Activated CD8-positive, alpha-beta memory T cell treated with anti-CD3 and anti-CD28 coated beads, Interleukin-2, amount 50 U/mL, for 4 hours (primary cell): ENCODE data around the gene SDR39U1.

Experiments used
- DNase-seq: peaks from one replicate; pipeline ENCODE4 v3.0.0-alpha.2; 2020

Gene SDR39U1

DNA sequence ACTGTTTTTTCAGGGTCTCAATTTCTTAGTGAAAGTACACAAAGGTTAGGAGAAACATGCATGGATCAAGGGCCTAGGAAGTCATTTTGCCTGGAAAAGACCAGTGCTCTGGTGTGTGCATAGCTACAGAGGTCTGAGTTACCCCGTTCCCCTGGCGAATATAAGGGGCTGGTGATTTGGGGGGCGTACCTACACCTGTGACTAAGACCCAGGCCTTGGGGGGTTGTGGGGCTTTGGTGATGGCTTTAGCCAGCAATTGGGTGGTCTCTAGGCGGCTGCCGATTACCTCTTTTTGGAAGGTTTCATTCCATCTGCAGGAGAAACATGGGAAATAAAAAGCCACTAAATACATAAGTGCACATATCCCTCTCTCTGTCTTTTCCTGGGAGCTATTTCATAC lies 1.1 kb downstream of the SDR39U1 start:
- no peak for DNase-seq

GRCh38 chr14:24440606-24441399 lies 1.8 kb downstream of the SDR39U1 start:
- no peak for DNase-seq

GRCh38 chr14:24439830-24440605 lies 2.6 kb downstream of the SDR39U1 start:
- DNase-seq, result no peak

- DNase-seq, result no peak
Observed at GRCh38 chr14:24439257-24439656, 3.3 kb downstream of the SDR39U1 start.

- no peak for DNase-seq
Observed at GRCh38 chr14:24438223-24439097, 4.1 kb downstream of the SDR39U1 start.

GRCh38 chr14:24437736-24438067 lies 4.9 kb downstream of the SDR39U1 start:
- DNase-seq, result no peak

DNA sequence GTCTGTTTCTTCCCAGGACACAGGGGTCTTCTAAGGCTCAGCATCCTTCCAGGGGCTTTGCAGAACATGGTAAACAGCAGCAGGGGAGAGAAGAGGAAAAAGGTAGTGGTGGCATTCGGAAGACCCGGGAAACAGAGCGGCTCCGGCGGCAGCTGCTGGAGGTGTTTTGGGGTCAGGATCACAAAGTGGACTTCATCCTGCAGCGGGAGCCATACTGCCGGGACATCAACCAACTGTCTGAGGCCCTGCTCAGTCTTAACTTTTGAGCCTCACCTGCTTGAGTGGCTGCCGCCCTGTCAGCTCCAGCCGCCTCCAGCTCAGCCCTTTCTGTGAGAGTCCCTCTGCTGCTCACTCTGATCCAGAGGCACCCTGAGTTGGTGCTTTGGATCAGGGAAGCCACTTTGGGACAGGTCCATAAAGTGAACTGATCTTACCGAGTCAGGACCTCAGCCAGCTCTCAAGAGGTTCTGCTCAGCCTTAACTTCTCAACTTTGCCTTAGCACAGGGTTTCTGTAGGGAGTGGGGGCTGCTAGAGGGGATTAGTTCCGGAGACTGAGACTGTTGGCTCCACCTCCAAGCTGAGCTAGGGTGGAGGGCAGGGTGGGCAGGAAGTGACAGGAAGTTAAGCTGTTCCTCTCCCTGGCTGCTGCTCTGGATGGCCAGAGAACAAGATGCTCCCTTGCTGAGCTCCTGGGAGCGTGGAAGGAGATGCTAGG lies 5.4 kb downstream of the SDR39U1 start:
- DNase-seq, result no peak

- no peak for DNase-seq
Observed at GRCh38 chr14:24436355-24437019, 6.1 kb downstream of the SDR39U1 start.

- no peak for DNase-seq
Observed at GRCh38 chr14:24435998-24436354, 6.6 kb downstream of the SDR39U1 start.

GRCh38 chr14:24435192-24435810 lies 7.3 kb downstream of the SDR39U1 start:
- no peak for DNase-seq

DNA sequence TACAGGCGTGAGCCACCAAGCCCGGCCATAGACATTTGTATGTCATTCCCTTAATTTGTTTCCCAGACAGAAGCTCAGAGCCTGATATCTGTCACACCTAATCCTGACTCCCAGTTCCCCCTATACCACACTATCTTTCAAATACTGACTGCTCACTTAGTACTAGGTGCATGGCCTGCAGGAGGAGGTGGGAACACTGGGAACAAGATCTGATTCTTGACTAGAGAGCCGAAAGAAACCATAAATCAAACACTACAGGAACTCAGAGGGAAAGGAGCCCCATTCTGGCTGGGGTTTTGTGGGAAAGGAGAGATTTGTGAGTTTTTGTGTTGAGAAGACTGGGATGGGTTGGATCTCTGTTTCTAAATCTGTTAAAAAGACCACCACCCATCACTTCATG lies 7.9 kb downstream of the SDR39U1 start:
- no peak for DNase-seq

DNA sequence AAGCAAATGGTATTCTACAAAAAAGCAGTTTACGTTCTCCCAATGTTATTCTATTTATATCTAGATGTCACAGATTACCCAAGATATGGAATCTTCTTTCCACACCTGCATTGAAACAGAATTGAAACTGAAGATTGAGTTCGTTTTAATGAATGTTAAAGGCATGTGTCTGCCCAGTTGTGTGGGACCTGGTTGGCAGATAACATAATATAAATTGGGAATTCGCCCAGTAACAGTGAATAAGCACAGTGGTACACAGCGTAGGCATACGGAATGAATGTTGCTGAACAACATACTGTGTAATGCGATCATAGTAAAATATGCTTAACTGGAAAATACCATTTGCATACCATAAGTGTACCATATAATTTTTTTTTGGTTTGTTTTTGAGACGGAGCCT lies 8.5 kb downstream of the SDR39U1 start:
- DNase-seq, result no peak

DNA sequence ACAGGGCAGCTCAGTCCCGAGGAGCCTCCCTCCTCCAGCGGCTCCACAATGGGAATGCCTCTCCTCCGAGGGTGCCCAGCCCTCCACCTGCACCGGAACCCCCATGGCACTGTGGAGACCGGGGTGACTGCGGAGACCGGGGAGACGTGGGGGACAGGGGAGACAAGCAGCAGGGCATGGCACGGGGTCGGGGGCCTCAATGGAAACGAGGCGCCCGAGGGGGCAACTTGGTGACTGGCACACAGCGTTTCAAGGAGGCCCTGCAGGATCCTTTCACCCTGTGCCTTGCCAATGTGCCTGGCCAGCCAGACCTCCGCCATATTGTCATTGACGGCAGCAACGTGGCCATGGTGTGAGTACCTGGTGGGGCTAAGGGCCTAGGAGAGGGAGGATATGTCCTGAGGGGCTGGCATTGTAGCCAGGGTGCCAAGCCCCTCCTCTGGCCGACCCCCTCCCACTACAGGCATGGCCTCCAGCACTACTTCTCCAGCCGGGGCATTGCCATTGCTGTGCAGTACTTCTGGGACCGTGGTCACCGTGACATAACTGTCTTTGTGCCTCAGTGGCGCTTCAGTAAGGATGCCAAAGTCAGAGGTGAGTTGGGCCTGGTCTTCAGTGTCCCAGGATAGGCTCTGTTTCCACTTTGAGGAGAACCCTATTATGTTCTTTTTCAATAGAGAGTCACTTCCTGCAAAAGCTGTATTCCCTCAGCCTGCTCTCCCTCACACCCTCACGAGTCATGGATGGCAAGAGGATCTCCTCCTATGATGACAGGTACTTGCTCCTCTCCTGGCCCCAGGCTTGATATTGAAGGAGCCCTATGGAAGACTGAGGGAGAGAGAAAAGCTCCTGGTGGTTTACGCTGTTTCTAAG lies 10.1 kb downstream of the SDR39U1 start:
- DNase-seq, result no peak

DNA sequence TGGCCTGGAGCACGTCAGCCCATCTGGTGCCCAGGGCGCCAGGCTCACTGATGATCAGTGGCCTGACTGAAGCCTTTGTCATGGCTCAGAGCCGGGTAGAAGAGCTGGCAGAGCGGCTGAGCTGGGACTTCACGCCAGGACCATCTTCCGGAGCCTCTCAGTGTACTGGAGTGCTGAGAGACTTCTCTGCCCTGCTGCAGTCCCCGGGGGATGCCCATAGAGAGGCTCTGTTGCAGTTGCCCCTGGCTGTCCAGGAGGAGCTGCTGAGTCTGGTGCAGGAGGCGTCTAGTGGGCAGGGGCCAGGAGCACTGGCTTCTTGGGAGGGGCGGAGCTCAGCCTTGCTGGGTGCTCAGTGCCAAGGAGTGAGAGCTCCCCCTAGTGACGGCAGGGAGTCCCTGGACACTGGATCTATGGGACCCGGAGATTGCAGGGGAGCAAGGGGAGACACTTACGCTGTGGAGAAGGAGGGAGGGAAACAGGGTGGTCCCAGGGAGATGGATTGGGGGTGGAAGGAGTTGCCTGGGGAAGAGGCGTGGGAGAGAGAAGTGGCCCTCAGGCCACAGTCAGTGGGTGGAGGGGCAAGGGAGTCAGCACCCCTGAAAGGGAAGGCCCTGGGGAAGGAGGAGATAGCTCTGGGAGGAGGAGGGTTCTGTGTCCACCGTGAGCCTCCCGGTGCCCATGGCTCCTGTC lies 10.9 kb downstream of the SDR39U1 start:
- DNase-seq, result peak; percentile 89

GRCh38 chr14:24430682-24431568 lies 11.7 kb downstream of the SDR39U1 start:
- DNase-seq, result peak; percentile 47

GRCh38 chr14:24430143-24430681 lies 12.4 kb downstream of the SDR39U1 start:
- DNase-seq, result no peak

DNA sequence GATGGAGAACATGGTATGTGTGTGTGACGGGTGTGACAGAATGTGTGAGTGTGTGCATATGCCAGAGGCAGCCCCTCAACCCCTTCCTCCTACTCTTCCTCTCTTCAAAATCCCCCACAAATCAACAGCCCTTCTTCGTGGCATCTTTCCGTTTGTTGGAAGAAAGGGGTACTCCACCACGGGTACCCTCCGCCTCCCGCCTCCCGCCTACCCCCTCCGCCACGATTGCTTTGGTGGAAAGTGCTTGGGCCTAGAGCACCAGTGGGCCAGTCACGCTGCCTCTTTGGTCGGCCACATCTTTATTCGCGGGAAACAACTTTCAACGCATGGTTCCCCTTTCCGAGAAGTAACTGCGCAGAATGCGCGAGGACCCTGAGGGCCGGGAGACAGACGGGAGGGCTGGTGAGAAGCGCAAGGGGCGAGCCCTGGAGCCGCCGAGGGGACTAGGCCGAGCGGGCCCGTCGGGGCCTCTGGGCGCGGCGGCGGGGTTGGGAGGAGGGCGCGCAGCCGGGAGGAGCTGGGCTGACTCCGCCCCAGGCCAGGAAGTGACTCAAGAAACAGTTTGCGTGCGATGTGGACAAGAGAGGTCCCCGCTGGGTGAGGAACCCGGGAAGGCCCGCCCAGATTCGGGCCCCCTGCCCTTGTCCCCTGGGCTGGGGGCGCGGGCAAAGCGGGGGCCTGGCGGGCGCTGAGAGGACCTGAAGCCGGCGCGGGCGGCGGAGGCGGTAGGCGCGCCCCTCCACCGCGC lies 13.0 kb downstream of the SDR39U1 start, which contains the start of the genes CBLN3 and KHNYN:
TSS of gene CBLN3 (minus strand) at position 274 of the 748 bp plus-strand sequence. CDS start 614 bp downstream, outside the sequence.
TSS of gene KHNYN (plus strand) at position 560 of the 748 bp plus-strand sequence. CDS start 777 bp downstream, outside the sequence.
- DNase-seq, result peak; percentile 85
